Panc1 (cell line): ENCODE measurements around the gene CRYBG1. TPM values are rescaled to one million over a fixed set of nuclear protein-coding genes. Genes with fewer than 3 reads are reported as not detected.

Source experiments
- ATAC-seq: fragments of 200-7000 bp; cut with Tn5 transposase; 2 replicates; pipeline ENCODE4 v1.9.1; 2020; ENCODE audit warnings: mild to moderate bottlenecking, moderate library complexity
- BruUV-seq: library from RNA; stranded (reverse); fragments of 400-500 nt; replicated peaks from 2 replicates; lab custom pipeline; 2021; lab: Mats Ljungman, UMichigan
- CTCF ChIA-PET: fragments of 300-600 bp; sonication (Branson Sonifier 250); formaldehyde crosslinking; loops from one replicate; lab custom pipeline; 2022; ENCODE audit warnings: antibody characterized with exemption; lab: Charles Lee
- POLR2A ChIA-PET: fragments of 300-600 bp; sonication (Branson Sonifier 250); formaldehyde crosslinking; loops from one replicate; lab custom pipeline; 2022; ENCODE audit warnings: antibody characterized with exemption; lab: Charles Lee
- DNase-seq: peaks from one replicate; pipeline ENCODE4 v3.0.0-alpha.2; 2010; ENCODE audit warnings: low read depth, low spot score
- H3K27ac ChIP-seq: 2 replicates; pipeline ENCODE4 v1.5.1; 2011; ENCODE audit warnings: mild to moderate bottlenecking, low read length, inconsistent platforms
- H3K27me3 ChIP-seq: fragments of 200-500 bp; sonication (Bioruptor generic); 2 replicates; pipeline ENCODE4 v1.6.0; 2014; ENCODE audit warnings: low read length, inconsistent platforms; ENCODE audit not compliant: control insufficient read depth, insufficient read depth
- H3K36me3 ChIP-seq: fragments of 200-500 bp; sonication (Bioruptor generic); 2 replicates; pipeline ENCODE4 v1.5.1; 2014; ENCODE audit warnings: inconsistent platforms, mild to moderate bottlenecking, low read length, moderate library complexity; ENCODE audit not compliant: control insufficient read depth, insufficient read depth
- H3K4me1 ChIP-seq: 2 replicates; pipeline ENCODE4 v1.5.1; 2011; ENCODE audit warnings: inconsistent platforms, mild to moderate bottlenecking, low read length, moderate library complexity; ENCODE audit not compliant: control insufficient read depth, insufficient read depth
- H3K4me3 ChIP-seq, 2 experiments: 2 replicates each; pipeline ENCODE4 v1.5.1; 2011 to 2012; ENCODE audit warnings: low read depth in 2 of 2, low read length in 2 of 2, mild to moderate bottlenecking in 2 of 2, inconsistent platforms in 1 of 2, moderate library complexity in 1 of 2
- H3K9me3 ChIP-seq: fragments of 200-500 bp; sonication (Bioruptor generic); 2 replicates; pipeline ENCODE4 v1.5.1; 2014; ENCODE audit warnings: low read depth, mild to moderate bottlenecking, inconsistent platforms, low read length, moderate library complexity; ENCODE audit not compliant: control insufficient read depth, insufficient read depth
- CTCF ChIP-seq: fragments of 450-650 bp; IDR thresholded peaks from 2 replicates; pipeline ENCODE4 v1.5.1; 2017; ENCODE audit warnings: mild to moderate bottlenecking
- POLR2AphosphoS5 ChIP-seq: IDR thresholded peaks from 2 replicates; pipeline ENCODE4 v1.6.1; 2012; ENCODE audit warnings: mild to moderate bottlenecking, low read depth, low read length, moderate library complexity
- REST ChIP-seq, 2 experiments: IDR thresholded peaks; 2 replicates each; pipeline ENCODE4 v1.6.1; 2011 to 2012; ENCODE audit warnings: low read depth in 2 of 2, control low read depth in 1 of 2, low read length in 1 of 2, mild to moderate bottlenecking in 1 of 2, moderate library complexity in 1 of 2; ENCODE audit not compliant: insufficient read depth in 1 of 2
- SIN3A ChIP-seq: IDR thresholded peaks from 2 replicates; pipeline ENCODE4 v1.6.1; 2012; ENCODE audit warnings: low read depth, mild to moderate bottlenecking, low read length, moderate library complexity, borderline replicate concordance; ENCODE audit not compliant: insufficient read depth
- TCF7L2 ChIP-seq: IDR thresholded peaks from 2 replicates; pipeline ENCODE4 v1.6.1; 2011; ENCODE audit warnings: mild to moderate bottlenecking, low read depth, low read length, inconsistent platforms
- in situ Hi-C: cut with HindIII; loops from 2 replicates; pipeline ENCODE4 v1.10.0; 2016; ENCODE audit warnings: low sequenced_read_pairs, low pct_unique_long_range_greater_than_20kb
- intact Hi-C: fragments of 100-400 bp; cut with micrococcal nuclease; formaldehyde crosslinking; loops from one replicate; pipeline ENCODE4 v1.10.0; 2022; ENCODE audit not compliant: unreplicated experiment
- total RNA-seq: library from RNA; stranded (reverse); gene quantifications from one replicate; pipeline ENCODE4 v1.2.1, GENCODE V29; 2021; ENCODE audit not compliant: unreplicated experiment

CRYBG1 gene
- total RNA-seq, 1 experiment from 2014 or later, result 32.3 TPM

GRCh38 chr6:106446983-106447382 is 86.5 kb downstream of the CRYBG1 start:
- no TSS peak for BruUV-seq
- ChIA-PET CTCF (no interaction called here), POLR2A (interaction anchor here (0.7 kb wide), 1 partner anchor 1848 kb away, joined by 3 read pairs; the partner anchor contains the start of gene AFG1L)
- H3K36me3 ChIP-seq, result no peaks in the 10 kb centered on the region
- H3K9me3 ChIP-seq, result no peaks in the 10 kb centered on the region
- H3K27me3 ChIP-seq, result peaks cover 15% of the 10 kb centered on the region; the same call in 1 of the 2 replicates
- intact Hi-C loops, result loop anchor here (1.0 to 5.0 kb wide), 3 partner anchors 110 to 530 kb away; no protein-coding TSS in a partner anchor
- no peaks in the 10 kb centered on the region for H3K4me1 ChIP-seq
- DNase-seq (no peak), ATAC-seq (no peak)
- no peak overlapping the region for H3K27ac ChIP-seq
- no peak overlapping the region for H3K4me3 ChIP-seq
- in situ Hi-C loops, result no loop called here
- no peak for TF ChIP-seq REST (IDR thresholded peaks at IDR 0.05; ENCODE audit: insufficient read depth in 1 of 2, low read depth in 2 of 2, low read length in 1 of 2)
- TF ChIP-seq CTCF, result no peak
- TF ChIP-seq TCF7L2, result no peak
- TF ChIP-seq SIN3A, result no peak
- no peak for TF ChIP-seq POLR2AphosphoS5

GRCh38 chr6:106448000-106448426 is 87.5 kb downstream of the CRYBG1 start:
- H3K4me3 ChIP-seq, result no peak overlapping the region
- intact Hi-C loops (loop anchor here (2.0 to 5.0 kb wide), 2 partner anchors 109 to 529 kb away; no protein-coding TSS in a partner anchor), in situ Hi-C loops (no loop called here)
- BruUV-seq, result no TSS peak
- peaks cover 9% of the 10 kb centered on the region; the same call in 1 of the 2 replicates for H3K27me3 ChIP-seq
- H3K36me3 ChIP-seq, result no peaks in the 10 kb centered on the region
- H3K9me3 ChIP-seq, result no peaks in the 10 kb centered on the region
- DNase-seq (no peak), ATAC-seq (no peak)
- H3K27ac ChIP-seq, result no peak overlapping the region
- ChIA-PET POLR2A (no interaction called here), CTCF (no interaction called here)
- H3K4me1 ChIP-seq, result no peaks in the 10 kb centered on the region
- TF ChIP-seq POLR2AphosphoS5 (no peak), CTCF (no peak), SIN3A (no peak), TCF7L2 (no peak), REST (IDR thresholded peaks at IDR 0.05; ENCODE audit: insufficient read depth in 1 of 2, low read depth in 2 of 2, low read length in 1 of 2) (no peak)
